Endodermal cell (in vitro differentiated cells): ENCODE data around the gene SECISBP2. TPM values are rescaled to one million over a fixed set of nuclear protein-coding genes. Genes with fewer than 3 reads are reported as not detected.

ENCODE experiments used
- DNase-seq: peaks from one replicate; pipeline ENCODE4 v3.0.0-alpha.2; 2017
- H3K27ac ChIP-seq: 2 replicates; pipeline ENCODE4 v1.5.1; 2013; ENCODE audit warnings: mild to moderate bottlenecking, low read depth, low read length, moderate library complexity
- H3K27me3 ChIP-seq: 2 replicates; pipeline ENCODE4 v1.6.1; 2013; ENCODE audit warnings: mild to moderate bottlenecking, low read length, moderate library complexity; ENCODE audit not compliant: insufficient read depth, control insufficient read depth, poor library complexity, severe bottlenecking
- H3K36me3 ChIP-seq: 2 replicates; pipeline ENCODE4 v1.7.0; 2013; ENCODE audit warnings: mild to moderate bottlenecking, low read length, moderate library complexity; ENCODE audit not compliant: control insufficient read depth, insufficient read depth
- H3K4me1 ChIP-seq: one replicate; pipeline ENCODE4 v1.7.0; 2013; ENCODE audit warnings: low read length; ENCODE audit not compliant: control insufficient read depth, insufficient read depth
- H3K4me3 ChIP-seq: 2 replicates; pipeline ENCODE4 v1.5.1; 2013; ENCODE audit warnings: mild to moderate bottlenecking, low read length, moderate library complexity
- H3K9ac ChIP-seq: 2 replicates; pipeline ENCODE4 v1.6.1; 2013; ENCODE audit warnings: mild to moderate bottlenecking, low read length, moderate library complexity; ENCODE audit not compliant: poor library complexity, severe bottlenecking; ENCODE audit errors: extremely low read depth
- H3K9me3 ChIP-seq: 2 replicates; pipeline ENCODE4 v1.6.1; 2013; ENCODE audit warnings: mild to moderate bottlenecking, low read length, moderate library complexity; ENCODE audit not compliant: control insufficient read depth
- H3K27ac Mint-ChIP-seq: 2 replicates; pipeline ENCODE4 v1.8.0; 2020; ENCODE audit warnings: mixed read lengths
- H3K27me3 Mint-ChIP-seq: 2 replicates; pipeline ENCODE4 v1.8.0; 2021; ENCODE audit warnings: mild to moderate bottlenecking, mixed read lengths; ENCODE audit not compliant: insufficient read depth
- H3K36me3 Mint-ChIP-seq: 2 replicates; pipeline ENCODE4 v1.8.0; 2020; ENCODE audit warnings: low read depth, mixed read lengths
- H3K4me1 Mint-ChIP-seq: 2 replicates; pipeline ENCODE4 v1.8.0; 2020; ENCODE audit warnings: mixed read lengths
- H3K4me3 Mint-ChIP-seq: 2 replicates; pipeline ENCODE4 v1.8.0; 2020; ENCODE audit warnings: mild to moderate bottlenecking, moderate library complexity, mixed read lengths
- H3K9me3 Mint-ChIP-seq: 2 replicates; pipeline ENCODE4 v1.8.0; 2020; ENCODE audit warnings: mild to moderate bottlenecking, mixed read lengths
- CTCF ChIP-seq: fragments of 200-600 bp; sonication (generic); conservative IDR thresholded peaks from 2 replicates; pipeline ENCODE4 v1.5.0; 2021; ENCODE audit warnings: antibody characterized with exemption, mild to moderate bottlenecking
- WGBS, 2 experiments: methylation state at CpG; one replicate each; pipeline versions ENCODE4 v1.1.5 to v1.1.7; 2013; ENCODE audit warnings: missing lambda C conversion rate in 2 of 2, mixed read lengths in 1 of 2; ENCODE audit not compliant: insufficient coverage in 1 of 2, insufficient read length in 1 of 2; 5-methylcytosine and 5-hydroxymethylcytosine counted together
- long read RNA-seq, 4 experiments: library from polyadenylated mRNA in 2 of 4; library from RNA in 1 of 4; library from capped mRNA in 1 of 4; stranded (forward) in 3 of 4; unstranded in 1 of 4; transcript quantifications; one replicate each; pipeline ENCODE4 v2.0.0, GENCODE V29; 2020 to 2021; ENCODE audit warnings: inconsistent platforms in 1 of 4
- polyA plus RNA-seq, 2 experiments: library from polyadenylated mRNA; stranded (reverse); fragments of 50-300 nt; gene quantifications; one replicate each; pipeline ENCODE4 v1.2.3, GENCODE V29; 2013
- total RNA-seq, 2 donors: library from RNA; stranded (reverse); fragmentation: NEBNext Ultra II Directional in 1 of 2; extraction: Animal tissue kit (Norgen Biotek cat#: 25700) in 1 of 2; gene quantifications; 2 replicates in 1 of 2; 3 replicates in 1 of 2; pipeline ENCODE4 v1.2.1, GENCODE V29; 2021

The SECISBP2 gene
- 10 to 100 TPM; 55.7 to 56.0 TPM for total RNA-seq
- polyA plus RNA-seq (2013, experiment 1 of 2): 56.8 TPM
- polyA plus RNA-seq (2013, experiment 2 of 2): 48.8 TPM
- long read RNA-seq, experiment 1, partial matches to known transcripts: 16 of 20 reads
- long read RNA-seq, experiment 1, other reads (novel, unspliced or antisense): 3 of 20 reads
- long read RNA-seq, experiment 2, transcript SECISBP2-201 (17 exons, 3,320 nt): minor isoform, 11 of 134 reads
- long read RNA-seq, experiment 2, transcript SECISBP2-202 (17 exons, 3,462 nt): major isoform, 42 of 134 reads
- long read RNA-seq, experiment 2, partial matches to known transcripts: 14 of 134 reads
- long read RNA-seq, experiment 2, other reads (novel, unspliced or antisense): 67 of 134 reads
- long read RNA-seq, experiment 3, transcript SECISBP2-202 (17 exons, 3,462 nt): major isoform, 10 of 85 reads
- long read RNA-seq, experiment 3, partial matches to known transcripts: 37 of 85 reads
- long read RNA-seq, experiment 3, other reads (novel, unspliced or antisense): 35 of 85 reads
- long read RNA-seq, experiment 4, partial matches to known transcripts: 17 of 30 reads
- long read RNA-seq, experiment 4, other reads (novel, unspliced or antisense): 12 of 30 reads

GRCh38 chr9:89318123-89319014 lies at the start of gene SECISBP2:
SECISBP2 (plus strand) TSS chr9:89318500; CDS start chr9:89318577, 77 bp downstream.
- Mint-ChIP-seq H3K27ac (peak within 1 kb of the TSS; percentile 99), H3K4me1 (peaks cover 35% of the 10 kb centered on the region), H3K4me3 (peak within 1 kb of the TSS; percentile 76), H3K36me3 (peaks cover 43% of the 10 kb centered on the region), H3K27me3 (no peaks in the 10 kb centered on the region), H3K9me3 (no peaks in the 10 kb centered on the region)
- peak; percentile 82 for TF ChIP-seq CTCF
- Histone ChIP-seq H3K4me3 (peak within 1 kb of the TSS; percentile 91), H3K36me3 (peaks cover 56% of the 10 kb centered on the region), H3K27ac (peak within 1 kb of the TSS; percentile 100), H3K9me3 (no peaks in the 10 kb centered on the region), H3K4me1 (peaks cover 7% of the 10 kb centered on the region), H3K27me3 (no peaks in the 10 kb centered on the region), H3K9ac (peak within 1 kb of the TSS; percentile 91)
- WGBS, 2 experiments: 1% methylated on average over 34 to 91 of the region's 91 CpGs
- peak; percentile 98 for DNase-seq

GRCh38 chr9:89273528-89274279 lies 44.6 kb upstream of the SECISBP2 start:
- no peak overlapping the region for H3K9ac ChIP-seq
- peaks cover 52% of the 10 kb centered on the region for H3K9me3 ChIP-seq
- no peak for TF ChIP-seq CTCF
- Mint-ChIP-seq H3K9me3 (peaks cover 55% of the 10 kb centered on the region), H3K27me3 (no peaks in the 10 kb centered on the region), H3K27ac (no peak overlapping the region), H3K4me3 (no peak overlapping the region), H3K36me3 (peaks cover 18% of the 10 kb centered on the region), H3K4me1 (no peaks in the 10 kb centered on the region)
- no peaks in the 10 kb centered on the region for H3K4me1 ChIP-seq
- H3K27ac ChIP-seq: no peak overlapping the region
- WGBS, 2 experiments: 66% methylated on average over 3 of the region's 3 CpGs; no CpG with 5 or more reads in 1 of the 2 experiments
- no peaks in the 10 kb centered on the region for H3K27me3 ChIP-seq
- H3K4me3 ChIP-seq: peak overlapping the region; percentile 33
- DNase-seq: no peak
- H3K36me3 ChIP-seq: no peaks in the 10 kb centered on the region

- H3K9me3 Mint-ChIP-seq: peaks cover 55% of the 10 kb centered on the region
These were observed 43.5 kb upstream of the SECISBP2 start for GRCh38 chr9:89274838-89275237.

More at GRCh38 chr9:89274838-89275237, 43.5 kb upstream of the SECISBP2 start:
- Histone ChIP-seq H3K27ac (no peak overlapping the region), H3K4me1 (no peaks in the 10 kb centered on the region), H3K4me3 (no peak overlapping the region), H3K27me3 (no peaks in the 10 kb centered on the region), H3K9me3 (peaks cover 53% of the 10 kb centered on the region), H3K9ac (no peak overlapping the region), H3K36me3 (no peaks in the 10 kb centered on the region)
- WGBS, 2 experiments: 50 to 78% methylated on average over 2 to 5 of the region's 5 CpGs
- DNase-seq: no peak
- Mint-ChIP-seq H3K4me3 (no peak overlapping the region), H3K36me3 (peaks cover 18% of the 10 kb centered on the region), H3K27ac (no peak overlapping the region), H3K27me3 (no peaks in the 10 kb centered on the region), H3K4me1 (no peaks in the 10 kb centered on the region)
- TF ChIP-seq CTCF: no peak
